Esophagus muscularis mucosa (tissue), 3 donors: ENCODE data around the gene PLAU.

Experiments
- POLR2A ChIP-seq: fragments of 450-650 bp; IDR thresholded peaks from one replicate; pipeline ENCODE4 v1.6.1; 2017; ENCODE audit warnings: antibody characterized with exemption, moderate library complexity, mild to moderate bottlenecking, low read depth
- POLR2AphosphoS5 ChIP-seq, 2 donors: sonication (generic); formaldehyde crosslinking; IDR thresholded peaks; one replicate each; pipeline ENCODE4 v1.6.1; 2017; ENCODE audit warnings: antibody characterized with exemption in 2 of 2
- TF ChIP-seq, protein P1 (sequence below), 3 experiments: fragments of 200-600 bp in 2 of 3; fragments of 450-650 bp in 1 of 3; sonication (generic) in 2 of 3; IDR thresholded peaks; one replicate each; pipeline ENCODE4 v1.5.1; 2017 to 2019; ENCODE audit warnings: antibody characterized with exemption in 3 of 3, mild to moderate bottlenecking in 2 of 3, moderate library complexity in 1 of 3

- TF ChIP-seq POLR2AphosphoS5 (IDR thresholded peaks at IDR 0.05) (no peak), POLR2A (no peak)
- TF ChIP-seq, protein P1, sequence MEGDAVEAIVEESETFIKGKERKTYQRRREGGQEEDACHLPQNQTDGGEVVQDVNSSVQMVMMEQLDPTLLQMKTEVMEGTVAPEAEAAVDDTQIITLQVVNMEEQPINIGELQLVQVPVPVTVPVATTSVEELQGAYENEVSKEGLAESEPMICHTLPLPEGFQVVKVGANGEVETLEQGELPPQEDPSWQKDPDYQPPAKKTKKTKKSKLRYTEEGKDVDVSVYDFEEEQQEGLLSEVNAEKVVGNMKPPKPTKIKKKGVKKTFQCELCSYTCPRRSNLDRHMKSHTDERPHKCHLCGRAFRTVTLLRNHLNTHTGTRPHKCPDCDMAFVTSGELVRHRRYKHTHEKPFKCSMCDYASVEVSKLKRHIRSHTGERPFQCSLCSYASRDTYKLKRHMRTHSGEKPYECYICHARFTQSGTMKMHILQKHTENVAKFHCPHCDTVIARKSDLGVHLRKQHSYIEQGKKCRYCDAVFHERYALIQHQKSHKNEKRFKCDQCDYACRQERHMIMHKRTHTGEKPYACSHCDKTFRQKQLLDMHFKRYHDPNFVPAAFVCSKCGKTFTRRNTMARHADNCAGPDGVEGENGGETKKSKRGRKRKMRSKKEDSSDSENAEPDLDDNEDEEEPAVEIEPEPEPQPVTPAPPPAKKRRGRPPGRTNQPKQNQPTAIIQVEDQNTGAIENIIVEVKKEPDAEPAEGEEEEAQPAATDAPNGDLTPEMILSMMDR (IDR thresholded peaks at IDR 0.05), result no peak
Measured at GRCh38 chr10:73967022-73967429, 56.1 kb downstream of the PLAU start.
